GM12878 (cell line): ENCODE results near the gene OTOP3. TPM values are rescaled to one million over a fixed set of nuclear protein-coding genes. Genes with fewer than 3 reads are reported as not detected.

ENCODE experiments used
- CEBPZ ChIP-seq: fragments of 150-350 bp; IDR thresholded peaks from 2 replicates; pipeline ENCODE4 v1.6.1; 2016; ENCODE audit warnings: low read depth, low read length
- ETV6 ChIP-seq, 2 experiments: fragments of 450-650 bp in 1 of 2; IDR thresholded peaks in 1 of 2; conservative IDR thresholded peaks in 1 of 2; 2 replicates each; pipeline ENCODE4 v1.6.1; 2014; ENCODE audit warnings: antibody characterized with exemption in 1 of 2, borderline replicate concordance in 1 of 2, low read depth in 1 of 2, mild to moderate bottlenecking in 1 of 2, moderate library complexity in 1 of 2
- NKRF ChIP-seq: fragments of 450-650 bp; conservative IDR thresholded peaks from 2 replicates; pipeline ENCODE4 v1.6.1; 2017; ENCODE audit warnings: mild to moderate bottlenecking, moderate library complexity
- PBX3 ChIP-seq: IDR thresholded peaks from 2 replicates; pipeline ENCODE4 v1.6.1; 2011; ENCODE audit warnings: mild to moderate bottlenecking, low read depth, low read length, moderate library complexity; ENCODE audit not compliant: insufficient replicate concordance
- SPI1 ChIP-seq: IDR thresholded peaks from 2 replicates; pipeline ENCODE4 v1.6.1; 2011; ENCODE audit warnings: low read depth, mild to moderate bottlenecking, low read length, moderate library complexity, borderline replicate concordance; ENCODE audit not compliant: insufficient read depth
- SREBF1 ChIP-seq: IDR thresholded peaks from 2 replicates; pipeline ENCODE4 v1.6.1; 2012; ENCODE audit warnings: mild to moderate bottlenecking, low read length
- ZNF274 ChIP-seq: IDR thresholded peaks from one replicate; pipeline ENCODE4 v1.8.0; 2011; ENCODE audit not compliant: insufficient read length, insufficient read depth
- ZNF622 ChIP-seq: fragments of 450-650 bp; IDR thresholded peaks from 2 replicates; pipeline ENCODE4 v1.6.1; 2017; ENCODE audit warnings: mild to moderate bottlenecking, inconsistent platforms
- polyA plus RNA-seq, 11 experiments: library from polyadenylated mRNA; depleted of rRNA in 4 of 11; unstranded in 6 of 11; stranded (reverse) in 5 of 11; fragments of >200 nt; fragmentation: Nextera tagmentation in 4 of 11; fragmentation: Illumina TruSeq in 1 of 11; extraction: Ambion mirVana in 4 of 11; extraction: Trizol in 1 of 11; gene quantifications; 1 replicate in 1 of 11; 2 replicates in 10 of 11; pipeline versions ENCODE4 v1.2.1 to v1.2.3, GENCODE V29; 2011 to 2016; ENCODE audit warnings: inconsistent platforms in 2 of 11, missing spikeins in 2 of 11, low read depth in 1 of 11
- total RNA-seq, 4 experiments: library from RNA; depleted of rRNA in 3 of 4; stranded (reverse); fragments of >200 nt in 3 of 4; fragmentation: Illumina TruSeq in 1 of 4; extraction: Trizol in 1 of 4; gene quantifications; 2 replicates each; pipeline versions ENCODE4 v1.2.1 to v1.2.3, GENCODE V29; 2013 to 2021

OTOP3 gene
- total and polyA plus RNA-seq, 10 of the 15 experiments (the other 5 are each of a cell fraction or from before 2014, with no cell fraction given): 0.03 to 0.06 TPM; not detected in 8

GRCh38 chr17:74954115-74954514, 18.4 kb downstream of the OTOP3 start (continued):
- TF ChIP-seq CEBPZ: no peak
- TF ChIP-seq SPI1: no peak
- TF ChIP-seq PBX3: no peak
- no peak for TF ChIP-seq ZNF622
- TF ChIP-seq ETV6 (conservative IDR thresholded peaks at IDR 0.05 in 1 of 2, IDR thresholded peaks at IDR 0.05 in 1 of 2; ENCODE audit: borderline replicate concordance in 1 of 2, low read depth in 1 of 2): no peak
- no peak for TF ChIP-seq SREBF1
- TF ChIP-seq ZNF274: no peak
- no peak for TF ChIP-seq NKRF
